ENCODE measurements around the gene EMX2.

The EMX2 gene

GRCh38 chr10:117514971-117515370, 27.6 kb upstream of the EMX2 start:
- Histone ChIP-seq H3K27me3 (ENCODE audit: insufficient read depth, low read length) (no peaks in the 10 kb centered on the region; the same call in 1 of the 2 replicates), H3K27ac (ENCODE audit: low read depth, low read length, poor library complexity, severe bottlenecking) (no peak overlapping the region), H4K20me1 (ENCODE audit: insufficient read depth, low read length) (no peaks in the 10 kb centered on the region), H2AFZ (ENCODE audit: low read length) (no peak overlapping the region), H3K4me1 (ENCODE audit: insufficient read depth, low read length, severe bottlenecking) (no peaks in the 10 kb centered on the region), H3K36me3 (ENCODE audit: insufficient read depth, low read length) (no peaks in the 10 kb centered on the region), H3K4me3 (ENCODE audit: low read depth, low read length, poor library complexity, severe bottlenecking) (no peak overlapping the region), H3K79me2 (ENCODE audit: insufficient read depth, low read length) (no peaks in the 10 kb centered on the region), H3K9me2 (ENCODE audit: low read depth, low read length) (no peaks in the 10 kb centered on the region), H3K9ac (ENCODE audit: low read length) (no peak overlapping the region), H3K4me2 (ENCODE audit: low read length) (no peak overlapping the region), H3K9me3 (ENCODE audit: low read length) (no peaks in the 10 kb centered on the region), H3F3A (ENCODE audit: insufficient read depth, low read length) (no peaks in the 10 kb centered on the region)
- no peak for TF ChIP-seq CTCF (IDR thresholded peaks at IDR 0.05; ENCODE audit: low read length)
- TF ChIP-seq EZH2 (IDR thresholded peaks at IDR 0.05; ENCODE audit: borderline replicate concordance, low read length), result no peak

GRCh38 chr10:117516681-117517080, 25.9 kb upstream of the EMX2 start:
- Histone ChIP-seq H3K4me2 (ENCODE audit: low read length) (no peak overlapping the region), H3K9me3 (ENCODE audit: low read length) (no peaks in the 10 kb centered on the region), H3K36me3 (ENCODE audit: insufficient read depth, low read length) (no peaks in the 10 kb centered on the region), H2AFZ (ENCODE audit: low read length) (no peak overlapping the region), H4K20me1 (ENCODE audit: insufficient read depth, low read length) (no peaks in the 10 kb centered on the region), H3K4me3 (ENCODE audit: low read depth, low read length, poor library complexity, severe bottlenecking) (no peak overlapping the region), H3K79me2 (ENCODE audit: insufficient read depth, low read length) (no peaks in the 10 kb centered on the region), H3K4me1 (ENCODE audit: insufficient read depth, low read length, severe bottlenecking) (no peaks in the 10 kb centered on the region), H3K27ac (ENCODE audit: low read depth, low read length, poor library complexity, severe bottlenecking) (no peak overlapping the region), H3K9ac (ENCODE audit: low read length) (no peak overlapping the region), H3K9me2 (ENCODE audit: low read depth, low read length) (no peaks in the 10 kb centered on the region), H3K27me3 (ENCODE audit: insufficient read depth, low read length) (no peaks in the 10 kb centered on the region; the same call in 1 of the 2 replicates), H3F3A (ENCODE audit: insufficient read depth, low read length) (no peaks in the 10 kb centered on the region)
- TF ChIP-seq EZH2 (IDR thresholded peaks at IDR 0.05; ENCODE audit: borderline replicate concordance, low read length), result no peak
- no peak for TF ChIP-seq CTCF (IDR thresholded peaks at IDR 0.05; ENCODE audit: low read length)

DNA sequence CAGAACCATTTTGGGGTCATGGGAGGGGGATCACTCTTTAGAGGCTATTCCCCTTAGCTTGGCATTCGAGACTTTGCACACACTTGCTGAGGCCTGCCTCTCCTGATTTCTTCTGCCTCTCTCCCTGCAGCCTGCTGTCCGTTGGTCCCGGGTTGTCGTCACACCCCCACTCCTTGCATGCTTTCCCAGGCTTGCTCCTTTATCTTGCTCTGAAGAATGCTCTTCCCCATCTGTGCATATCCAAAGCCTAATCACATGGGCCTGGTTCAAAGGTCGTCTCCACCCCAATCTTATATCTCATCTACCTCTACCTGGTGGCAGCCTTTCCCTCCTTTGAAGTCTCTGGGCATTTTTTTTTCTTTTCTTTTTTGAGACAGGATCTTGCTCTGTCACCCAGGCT, 24.3 kb upstream of the EMX2 start:
- Histone ChIP-seq H3K9me3 (ENCODE audit: low read length) (no peaks in the 10 kb centered on the region), H3F3A (ENCODE audit: insufficient read depth, low read length) (no peaks in the 10 kb centered on the region), H3K4me1 (ENCODE audit: insufficient read depth, low read length, severe bottlenecking) (no peaks in the 10 kb centered on the region), H3K9ac (ENCODE audit: low read length) (no peak overlapping the region), H3K27ac (ENCODE audit: low read depth, low read length, poor library complexity, severe bottlenecking) (no peak overlapping the region), H3K9me2 (ENCODE audit: low read depth, low read length) (no peaks in the 10 kb centered on the region), H3K27me3 (ENCODE audit: insufficient read depth, low read length) (peaks cover 3% of the 10 kb centered on the region), H3K4me2 (ENCODE audit: low read length) (no peak overlapping the region), H4K20me1 (ENCODE audit: insufficient read depth, low read length) (no peaks in the 10 kb centered on the region), H3K4me3 (ENCODE audit: low read depth, low read length, poor library complexity, severe bottlenecking) (no peak overlapping the region), H3K36me3 (ENCODE audit: insufficient read depth, low read length) (no peaks in the 10 kb centered on the region), H2AFZ (ENCODE audit: low read length) (no peak overlapping the region), H3K79me2 (ENCODE audit: insufficient read depth, low read length) (no peaks in the 10 kb centered on the region)
- TF ChIP-seq EZH2 (IDR thresholded peaks at IDR 0.05; ENCODE audit: borderline replicate concordance, low read length), result no peak

DNA sequence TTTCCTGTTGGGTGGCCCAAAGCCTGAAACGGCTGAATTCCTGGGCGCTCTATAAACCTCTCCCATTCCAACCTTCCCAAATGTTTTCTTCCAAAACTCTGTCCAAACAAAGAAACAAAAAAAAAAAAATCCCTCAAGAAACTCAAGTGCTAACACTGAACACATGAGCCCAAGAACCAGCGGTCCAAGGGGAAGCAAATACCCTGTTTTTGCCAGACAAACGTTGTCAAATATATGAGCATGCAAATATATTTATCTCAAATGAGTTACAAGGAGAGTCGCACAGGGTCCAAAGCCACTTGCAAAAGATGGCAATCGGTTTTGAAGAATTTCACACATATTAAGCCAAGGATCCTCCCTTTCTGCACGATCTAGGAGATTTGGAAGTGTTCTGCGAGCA, 23.3 kb upstream of the EMX2 start:
- H3K9me2 ChIP-seq (ENCODE audit: low read depth, low read length), result no peaks in the 10 kb centered on the region
- H3K4me1 ChIP-seq (ENCODE audit: insufficient read depth, low read length, severe bottlenecking), result no peaks in the 10 kb centered on the region
- no peaks in the 10 kb centered on the region for H3K9me3 ChIP-seq (ENCODE audit: low read length)
- no peaks in the 10 kb centered on the region for H3K36me3 ChIP-seq (ENCODE audit: insufficient read depth, low read length)
- no peak overlapping the region for H2AFZ ChIP-seq (ENCODE audit: low read length)
- no peak overlapping the region for H3K4me2 ChIP-seq (ENCODE audit: low read length)
- H3K4me3 ChIP-seq (ENCODE audit: low read depth, low read length, poor library complexity, severe bottlenecking), result no peak overlapping the region
- TF ChIP-seq CTCF (IDR thresholded peaks at IDR 0.05; ENCODE audit: low read length), result no peak
- TF ChIP-seq EZH2 (IDR thresholded peaks at IDR 0.05; ENCODE audit: borderline replicate concordance, low read length), result no peak
- H3K79me2 ChIP-seq (ENCODE audit: insufficient read depth, low read length), result no peaks in the 10 kb centered on the region
- H3K9ac ChIP-seq (ENCODE audit: low read length), result no peak overlapping the region
- no peak overlapping the region for H3K27ac ChIP-seq (ENCODE audit: low read depth, low read length, poor library complexity, severe bottlenecking)
- H3K27me3 ChIP-seq (ENCODE audit: insufficient read depth, low read length), result peaks cover 3% of the 10 kb centered on the region; the same call in 1 of the 2 replicates
- H3F3A ChIP-seq (ENCODE audit: insufficient read depth, low read length), result no peaks in the 10 kb centered on the region
- H4K20me1 ChIP-seq (ENCODE audit: insufficient read depth, low read length), result no peaks in the 10 kb centered on the region

Data from OCI-LY1 (cell line).